Natural killer cell (primary cell): ENCODE results near the gene CXCL17. TPM values are rescaled to one million over a fixed set of nuclear protein-coding genes. Genes with fewer than 3 reads are reported as not detected.
"Not testable (repeated sequence)": the region's sequence is repeated elsewhere in the genome, so short reads cannot be mapped to it uniquely, and the experiment has no call there.

Experiments
- ATAC-seq, 3 donors: fragments of 150-1000 bp in 2 of 3; fragments of 200-7000 bp in 1 of 3; cut with Tn5 transposase; 1 replicate in 1 of 3; 2 replicates in 2 of 3; pipeline ENCODE4 v1.10.0; 2021; ENCODE audit warnings: mild to moderate bottlenecking in 2 of 3, moderate library complexity in 2 of 3
- DNase-seq, 2 donors: peaks; one replicate each; pipeline versions ENCODE4 v3.0.0 to v3.0.0-alpha.2; 2013 to 2021; ENCODE audit warnings: mixed read lengths in 1 of 2
- H3K27ac ChIP-seq: one replicate; pipeline ENCODE4 v1.5.1; 2013; ENCODE audit warnings: mild to moderate bottlenecking, low read length
- H3K27me3 ChIP-seq: one replicate; pipeline ENCODE4 v1.6.1; 2013; ENCODE audit warnings: low read length; ENCODE audit not compliant: control insufficient read depth, insufficient read depth
- H3K36me3 ChIP-seq: one replicate; pipeline ENCODE4 v1.6.1; 2013; ENCODE audit warnings: low read length; ENCODE audit not compliant: control insufficient read depth, insufficient read depth
- H3K4me1 ChIP-seq: one replicate; pipeline ENCODE4 v1.6.1; 2013; ENCODE audit warnings: low read length; ENCODE audit not compliant: control insufficient read depth, insufficient read depth
- H3K4me3 ChIP-seq: one replicate; pipeline ENCODE4 v1.5.1; 2013; ENCODE audit warnings: low read length
- H3K9me3 ChIP-seq: one replicate; pipeline ENCODE4 v1.6.1; 2013; ENCODE audit warnings: low read length; ENCODE audit not compliant: control insufficient read depth, insufficient read depth
- H3K27ac Mint-ChIP-seq, 2 donors: one replicate each; pipeline ENCODE4 v1.8.0; 2022; ENCODE audit warnings: mild to moderate bottlenecking in 2 of 2, mixed read lengths in 2 of 2, moderate library complexity in 1 of 2
- H3K27me3 Mint-ChIP-seq, 2 donors: one replicate each; pipeline ENCODE4 v1.8.0; 2022; ENCODE audit warnings: low read depth in 2 of 2, mixed read lengths in 2 of 2
- H3K36me3 Mint-ChIP-seq: one replicate; pipeline ENCODE4 v1.8.0; 2022; ENCODE audit warnings: mixed read lengths
- H3K4me1 Mint-ChIP-seq, 2 donors: one replicate each; pipeline ENCODE4 v1.8.0; 2022; ENCODE audit warnings: mixed read lengths in 2 of 2
- H3K4me3 Mint-ChIP-seq: one replicate; pipeline ENCODE4 v1.8.0; 2022; ENCODE audit warnings: mild to moderate bottlenecking, moderate library complexity, mixed read lengths
- H3K9me3 Mint-ChIP-seq, 2 donors: one replicate each; pipeline ENCODE4 v1.8.0; 2022; ENCODE audit warnings: mixed read lengths in 2 of 2
- WGBS: methylation state at CpG from one replicate; pipeline ENCODE4 v1.1.7; 2013; ENCODE audit warnings: missing lambda C conversion rate; ENCODE audit not compliant: insufficient coverage; 5-methylcytosine and 5-hydroxymethylcytosine counted together
- intact Hi-C: fragments of 100-400 bp; cut with micrococcal nuclease; formaldehyde crosslinking; loops from one replicate; pipeline ENCODE4 v1.14.2; 2022
- total RNA-seq, 4 donors: library from RNA; stranded (reverse); fragments of 120-200 nt in 1 of 4; gene quantifications; one replicate each; pipeline versions ENCODE4 v1.2.3 to v1.2.4, GENCODE V29; 2013 to 2022
- TF ChIP-seq, protein P1 (sequence below): fragments of 200-600 bp; IDR thresholded peaks from one replicate; pipeline ENCODE4 v1.8.0; 2022; ENCODE audit warnings: antibody characterized with exemption

CXCL17 gene
- total RNA-seq, 3 donors from 2014 or later (not counting 1 experiment from before 2014, with no cell fraction given) = not detected

DNA sequence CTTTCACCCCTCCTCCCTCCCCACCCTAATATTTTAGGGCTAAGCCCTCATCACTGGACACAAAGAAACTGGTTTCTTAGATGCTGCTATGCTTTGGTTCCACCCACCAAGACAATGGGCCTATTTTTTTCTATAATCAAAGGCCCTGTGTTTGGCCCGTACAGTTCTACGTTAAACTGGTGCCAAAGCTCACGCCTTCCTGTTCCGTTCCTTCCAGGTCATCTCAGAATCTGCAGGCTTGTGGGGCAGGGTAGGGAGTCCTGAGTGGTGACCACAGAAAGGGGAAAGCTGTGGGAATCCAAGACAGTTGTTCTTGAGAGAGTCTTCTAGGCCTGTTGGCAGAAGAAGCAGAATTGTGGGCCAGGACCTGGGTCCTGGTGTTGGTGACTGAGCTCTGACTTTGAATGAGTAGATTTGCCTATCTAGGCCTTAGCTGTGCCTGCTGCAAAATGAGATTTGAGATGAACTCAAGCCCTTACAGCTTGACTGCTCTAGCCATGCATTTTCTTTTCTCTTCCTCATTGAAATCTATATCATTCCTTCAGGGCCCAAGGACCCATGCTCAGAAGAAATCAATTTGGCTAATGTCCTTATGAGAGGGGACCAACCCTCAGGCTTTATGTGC, 19.1 kb upstream of the CXCL17 start:
- no peak for DNase-seq
- H3K27ac ChIP-seq = no peak overlapping the region

DNA sequence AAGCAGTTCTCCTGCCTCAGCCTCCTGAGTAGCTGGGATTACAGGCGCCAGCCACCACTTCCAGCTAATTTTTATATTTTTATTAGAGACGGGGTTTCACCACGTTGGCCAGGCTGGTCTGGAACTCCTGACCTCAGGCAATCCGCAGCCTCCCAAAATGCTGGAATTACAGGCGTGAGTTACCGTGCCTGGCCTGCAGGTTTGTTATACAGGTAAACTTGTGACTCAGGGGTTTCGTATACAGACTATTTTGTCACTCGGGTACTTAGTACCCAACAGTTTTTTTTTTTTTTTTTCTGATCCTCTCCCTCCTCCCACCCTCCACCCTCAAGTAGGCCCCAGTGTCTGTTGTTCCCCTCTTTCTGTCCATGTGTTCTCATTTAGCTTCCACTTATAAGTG, 18.5 kb upstream of the CXCL17 start:
- H3K9me3 ChIP-seq, H3K4me3 ChIP-seq, intact Hi-C loops, DNase-seq, H3K4me1 Mint-ChIP-seq, H3K27ac Mint-ChIP-seq, ATAC-seq, H3K27me3 Mint-ChIP-seq, H3K27me3 ChIP-seq, H3K4me3 Mint-ChIP-seq, H3K36me3 Mint-ChIP-seq, H3K27ac ChIP-seq, H3K9me3 Mint-ChIP-seq, H3K36me3 ChIP-seq: not testable (repeated sequence)
- H3K4me1 ChIP-seq = peaks cover 11% of the 10 kb centered on the region
- 90% methylated on average over 8 of the region's 8 CpGs for WGBS

More for the DNA sequence above, 19.1 kb upstream of the CXCL17 start:
- TF ChIP-seq, protein P1, sequence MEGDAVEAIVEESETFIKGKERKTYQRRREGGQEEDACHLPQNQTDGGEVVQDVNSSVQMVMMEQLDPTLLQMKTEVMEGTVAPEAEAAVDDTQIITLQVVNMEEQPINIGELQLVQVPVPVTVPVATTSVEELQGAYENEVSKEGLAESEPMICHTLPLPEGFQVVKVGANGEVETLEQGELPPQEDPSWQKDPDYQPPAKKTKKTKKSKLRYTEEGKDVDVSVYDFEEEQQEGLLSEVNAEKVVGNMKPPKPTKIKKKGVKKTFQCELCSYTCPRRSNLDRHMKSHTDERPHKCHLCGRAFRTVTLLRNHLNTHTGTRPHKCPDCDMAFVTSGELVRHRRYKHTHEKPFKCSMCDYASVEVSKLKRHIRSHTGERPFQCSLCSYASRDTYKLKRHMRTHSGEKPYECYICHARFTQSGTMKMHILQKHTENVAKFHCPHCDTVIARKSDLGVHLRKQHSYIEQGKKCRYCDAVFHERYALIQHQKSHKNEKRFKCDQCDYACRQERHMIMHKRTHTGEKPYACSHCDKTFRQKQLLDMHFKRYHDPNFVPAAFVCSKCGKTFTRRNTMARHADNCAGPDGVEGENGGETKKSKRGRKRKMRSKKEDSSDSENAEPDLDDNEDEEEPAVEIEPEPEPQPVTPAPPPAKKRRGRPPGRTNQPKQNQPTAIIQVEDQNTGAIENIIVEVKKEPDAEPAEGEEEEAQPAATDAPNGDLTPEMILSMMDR = no peak
- H3K4me3 ChIP-seq = no peak overlapping the region
- H3K27me3 ChIP-seq = no peaks in the 10 kb centered on the region
- peaks cover 13% of the 10 kb centered on the region for H3K4me1 ChIP-seq
- no peaks in the 10 kb centered on the region for H3K9me3 ChIP-seq
- Mint-ChIP-seq H3K36me3 (no peaks in the 10 kb centered on the region), H3K4me1 (peaks cover 0 to 6% of the 10 kb centered on the region in 2 donors), H3K27me3 (peaks cover 0 to under 1% of the 10 kb centered on the region in 2 donors), H3K4me3 (no peak overlapping the region), H3K9me3 (no peaks in the 10 kb centered on the region), H3K27ac (no peak overlapping the region)
- WGBS = 92% methylated on average over 4 of the region's 4 CpGs
- no peaks in the 10 kb centered on the region for H3K36me3 ChIP-seq
- intact Hi-C loops = no loop called here
- no peak for ATAC-seq

DNA sequence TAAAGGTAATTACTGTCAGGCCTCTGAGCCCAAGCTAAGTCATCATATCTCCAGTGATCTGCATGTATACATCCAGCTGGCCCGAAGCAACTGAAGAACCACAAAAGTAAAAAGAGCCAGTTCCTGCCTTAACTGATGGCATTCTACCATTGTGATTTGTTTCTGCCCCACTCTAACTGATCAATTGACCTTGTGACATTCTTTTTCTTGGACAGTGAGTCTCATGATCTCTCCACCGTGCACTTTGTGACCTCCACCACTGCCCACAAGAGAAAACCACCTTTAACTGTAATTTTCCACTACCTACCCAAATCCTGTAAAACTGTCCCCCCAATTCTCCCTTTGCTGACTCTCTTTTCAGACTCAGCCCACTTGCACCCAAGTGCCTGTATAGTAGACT, 17.2 kb upstream of the CXCL17 start:
- Histone ChIP-seq H3K27me3 (no peaks in the 10 kb centered on the region), H3K27ac (no peak overlapping the region), H3K36me3 (no peaks in the 10 kb centered on the region), H3K4me3 (no peak overlapping the region), H3K4me1 (no peaks in the 10 kb centered on the region), H3K9me3 (no peaks in the 10 kb centered on the region)
- H3K4me1 Mint-ChIP-seq = peaks cover 0 to 8% of the 10 kb centered on the region in 2 donors
- H3K9me3 Mint-ChIP-seq = no peaks in the 10 kb centered on the region
- ATAC-seq (no peak), DNase-seq (no peak)
- 31% methylated on average over 2 of the region's 2 CpGs for WGBS
- no peaks in the 10 kb centered on the region for H3K36me3 Mint-ChIP-seq
- TF ChIP-seq, protein P1 = no peak
- no peaks in the 10 kb centered on the region for H3K27me3 Mint-ChIP-seq
- no peak overlapping the region for H3K27ac Mint-ChIP-seq
- intact Hi-C loops = no loop called here
- H3K4me3 Mint-ChIP-seq = no peak overlapping the region

DNA sequence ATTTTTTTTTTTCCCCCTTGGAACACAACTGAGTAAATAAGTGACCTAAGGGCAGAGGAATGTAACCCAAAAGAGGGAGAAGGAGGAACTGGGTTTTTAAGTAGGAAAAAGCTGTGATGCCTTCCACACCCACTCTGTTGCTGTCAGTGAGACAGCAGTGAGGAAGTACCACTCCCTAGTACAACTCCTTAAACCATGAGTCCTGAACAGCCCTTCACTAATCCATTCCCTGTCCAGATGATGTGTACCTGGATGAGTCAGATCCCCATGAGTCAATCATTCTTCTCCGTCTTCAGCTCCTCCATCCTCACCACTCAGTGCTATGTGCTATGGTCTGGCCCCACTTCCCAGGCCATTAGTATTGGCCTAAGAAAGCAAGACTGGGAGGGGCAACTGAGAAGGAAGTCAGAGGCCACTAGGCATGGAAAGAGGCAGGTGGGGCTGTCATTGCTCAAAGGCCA, 12.9 kb upstream of the CXCL17 start:
- Mint-ChIP-seq H3K36me3 (no peaks in the 10 kb centered on the region), H3K4me1 (peaks cover 5 to 14% of the 10 kb centered on the region in 2 donors), H3K9me3 (no peaks in the 10 kb centered on the region), H3K27ac (no peak overlapping the region), H3K4me3 (no peak overlapping the region), H3K27me3 (peaks cover 6 to 10% of the 10 kb centered on the region in 2 donors)
- no peak for DNase-seq
- H3K27ac ChIP-seq = no peak overlapping the region
- intact Hi-C loops = no loop called here
- ATAC-seq = no peak
- H3K27me3 ChIP-seq = no peaks in the 10 kb centered on the region
- TF ChIP-seq, protein P1 = no peak
- H3K4me3 ChIP-seq = no peak overlapping the region
- H3K4me1 ChIP-seq = no peaks in the 10 kb centered on the region
- no peaks in the 10 kb centered on the region for H3K36me3 ChIP-seq
- 100% methylated on average over 1 of the region's 1 CpG for WGBS
- H3K9me3 ChIP-seq = no peaks in the 10 kb centered on the region
